HCT116 (cell line): ENCODE results near the gene NRBP1.

Experiments
- CTCF ChIP-seq, 3 experiments: fragments of 200-600 bp in 1 of 3; sonication (generic) in 1 of 3; IDR thresholded peaks in 2 of 3; conservative IDR thresholded peaks in 1 of 3; 2 replicates each; pipeline ENCODE4 v1.5.1; 2012 to 2017; ENCODE audit warnings: low read depth in 2 of 3, low read length in 2 of 3, antibody characterized with exemption in 1 of 3, borderline replicate concordance in 1 of 3, control low read depth in 1 of 3, mild to moderate bottlenecking in 1 of 3, mixed read lengths in 1 of 3, mixed run types in 1 of 3, moderate library complexity in 1 of 3; ENCODE audit not compliant: insufficient read depth in 1 of 3
- ELF1 ChIP-seq: IDR thresholded peaks from 2 replicates; pipeline ENCODE4 v1.6.1; 2012; ENCODE audit warnings: low read depth, borderline replicate concordance
- JUND ChIP-seq: IDR thresholded peaks from 2 replicates; pipeline ENCODE4 v1.6.1; 2012
- POLR2AphosphoS5 ChIP-seq: IDR thresholded peaks from 2 replicates; pipeline ENCODE4 v1.6.1; 2011; ENCODE audit warnings: mild to moderate bottlenecking, low read depth, low read length, moderate library complexity
- REST ChIP-seq: IDR thresholded peaks from 2 replicates; pipeline ENCODE4 v1.6.1; 2012; ENCODE audit warnings: low read depth
- TCF7L2 ChIP-seq: IDR thresholded peaks from 2 replicates; pipeline ENCODE4 v1.7.0; 2011; ENCODE audit warnings: borderline replicate concordance, inconsistent platforms; ENCODE audit not compliant: insufficient read depth, insufficient read length; ENCODE audit errors: extremely low read depth

- TF ChIP-seq TCF7L2 = no peak
- no peak for TF ChIP-seq CTCF (IDR thresholded peaks at IDR 0.05 in 2 of 3, conservative IDR thresholded peaks at IDR 0.05 in 1 of 3; ENCODE audit: borderline replicate concordance in 1 of 3, insufficient read depth in 1 of 3, low read depth in 2 of 3, low read length in 2 of 3)
- TF ChIP-seq REST = no peak
- TF ChIP-seq POLR2AphosphoS5 = no peak
- TF ChIP-seq ELF1 = no peak
- TF ChIP-seq JUND = no peak
Observed at GRCh38 chr2:27381577-27382181, 46.8 kb upstream of the NRBP1 start.
